HG02885 (cell line): ENCODE data around the gene MTIF3.

Experiments
- ATAC-seq: cut with Tn5 transposase; IDR thresholded peaks from one replicate; pipeline ENCODE4 v1.9.1; 2021; ENCODE audit warnings: mild to moderate bottlenecking; ENCODE audit not compliant: unreplicated experiment, poor library complexity

MTIF3 gene

DNA sequence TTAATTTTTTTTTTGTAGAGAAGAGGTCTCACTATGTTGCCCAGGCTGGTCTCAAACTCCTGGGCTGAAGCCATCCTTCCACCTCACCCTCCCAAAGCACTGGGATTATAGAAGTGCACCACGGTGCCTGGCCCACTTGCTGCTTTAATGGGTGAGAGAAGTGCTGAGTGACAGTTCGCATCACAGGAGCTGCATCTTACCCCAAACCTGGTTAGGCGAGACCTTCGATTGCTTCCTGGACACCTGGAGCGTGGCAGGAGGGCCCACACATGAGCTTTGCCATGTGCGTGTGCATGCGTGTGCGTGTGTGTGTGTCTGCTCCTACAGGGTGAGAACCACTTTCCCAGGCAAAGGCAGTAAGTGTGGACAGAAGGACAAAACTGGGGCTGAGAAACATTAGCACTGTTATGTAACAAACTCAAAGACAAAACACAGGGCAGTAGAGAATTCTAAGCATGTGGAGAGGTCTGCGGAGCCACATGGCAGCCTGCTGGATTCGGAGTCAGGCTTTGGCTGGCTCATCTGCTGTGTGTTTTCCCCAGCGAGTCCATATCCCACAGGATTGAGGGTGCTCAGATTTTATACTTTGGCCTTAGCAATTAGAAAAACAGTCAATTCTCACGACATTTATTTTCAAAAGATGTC, 11.7 kb upstream of the MTIF3 start:
- ATAC-seq = no peak

DNA sequence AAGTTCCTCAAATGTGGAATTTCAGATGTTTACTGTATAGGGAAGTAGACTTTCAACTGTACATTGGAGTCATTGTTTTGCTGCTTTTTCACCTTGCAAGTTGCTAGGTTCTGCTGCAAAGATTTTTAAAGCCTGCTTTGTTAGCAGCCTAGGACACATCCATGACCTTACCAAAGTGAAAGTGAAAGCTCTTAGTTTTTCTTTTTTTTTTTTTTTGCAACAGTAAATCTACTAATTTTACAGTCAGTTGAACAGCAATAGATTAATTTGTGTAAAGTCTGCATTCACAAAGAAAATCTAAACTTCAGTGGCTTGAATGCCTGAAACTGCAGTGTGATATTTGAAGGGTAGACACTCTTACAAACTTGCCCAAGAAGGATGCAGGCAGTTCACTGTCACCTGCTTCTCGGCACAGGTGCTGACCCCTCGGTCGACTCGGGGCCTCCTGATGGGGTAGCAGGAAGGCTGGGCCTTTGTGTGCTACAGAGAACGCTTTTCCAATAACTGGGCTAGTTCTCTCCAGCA, 5.0 kb upstream of the MTIF3 start:
- no peak for ATAC-seq

GRCh38 chr13:27450921-27451471, 632 bp upstream of the MTIF3 start:
- no peak for ATAC-seq

GRCh38 chr13:27449081-27449603, 1.2 kb downstream of the MTIF3 start:
- ATAC-seq = no peak

DNA sequence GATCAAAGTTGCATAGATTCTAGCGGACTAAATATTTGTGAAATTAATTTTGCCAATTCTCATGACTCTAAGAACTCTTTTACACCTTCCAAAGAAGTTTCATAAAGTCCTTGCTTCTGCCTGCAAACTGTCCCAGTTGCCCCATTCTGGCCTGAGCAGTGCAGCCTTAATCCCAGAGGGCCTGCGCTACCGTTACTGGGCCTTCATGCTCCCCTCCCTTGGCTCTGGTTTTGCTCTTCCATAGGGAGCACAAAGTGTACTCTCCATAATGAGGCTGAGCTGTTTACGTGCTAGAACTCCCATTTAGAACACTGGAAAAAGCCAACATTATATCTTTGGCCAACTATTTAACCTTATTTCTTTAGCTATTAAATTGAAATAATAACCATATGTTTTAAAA, 2.1 kb downstream of the MTIF3 start:
- ATAC-seq = no peak

- no peak for ATAC-seq
Measured at GRCh38 chr13:27446986-27447583, 3.3 kb downstream of the MTIF3 start.

DNA sequence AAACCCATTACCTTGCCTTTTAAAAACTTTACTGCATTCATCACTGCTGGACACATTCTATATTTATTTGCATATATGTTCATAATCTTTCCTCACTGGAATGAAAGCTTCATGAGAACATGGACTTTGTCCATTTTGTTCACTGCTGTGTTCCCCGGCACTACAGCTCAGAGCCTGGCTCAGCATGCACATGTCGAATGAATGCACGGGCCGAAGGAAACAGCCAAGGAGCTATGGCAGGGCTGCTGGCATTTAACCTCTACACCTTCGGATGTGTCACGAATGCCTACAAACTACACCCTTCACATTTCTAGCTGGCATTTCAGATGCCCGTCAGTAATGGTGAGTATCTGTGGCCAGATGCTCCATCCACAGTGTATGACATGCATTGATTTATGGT, 7.6 kb downstream of the MTIF3 start:
- ATAC-seq = no peak

DNA sequence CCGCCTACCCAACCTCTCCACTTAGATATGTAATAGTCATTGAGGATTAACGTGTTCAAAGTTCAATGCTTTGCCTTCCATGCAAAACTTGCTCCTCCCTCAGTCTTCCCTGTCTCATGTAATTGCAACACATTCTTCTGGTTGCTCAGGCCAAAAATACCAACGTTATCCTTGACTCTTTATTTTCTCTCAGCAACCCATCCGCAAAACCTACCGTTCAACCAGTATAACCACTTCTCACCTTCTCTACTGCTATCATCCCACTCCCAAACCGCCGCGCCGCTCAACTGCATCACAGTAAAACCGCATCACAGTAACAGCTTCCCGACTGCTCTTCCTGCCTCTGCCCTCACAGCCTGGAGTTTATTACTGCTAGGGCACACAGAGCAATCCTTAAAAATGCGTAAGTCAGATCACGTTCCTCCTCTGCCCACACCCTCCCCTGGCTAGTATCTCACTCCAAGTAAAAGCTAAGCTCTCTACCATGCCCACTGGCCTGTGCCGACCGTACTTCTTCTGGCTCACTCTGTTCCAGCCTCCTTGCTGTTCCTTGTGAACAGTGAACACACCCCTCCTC, 8.2 kb downstream of the MTIF3 start:
- no peak for ATAC-seq

DNA sequence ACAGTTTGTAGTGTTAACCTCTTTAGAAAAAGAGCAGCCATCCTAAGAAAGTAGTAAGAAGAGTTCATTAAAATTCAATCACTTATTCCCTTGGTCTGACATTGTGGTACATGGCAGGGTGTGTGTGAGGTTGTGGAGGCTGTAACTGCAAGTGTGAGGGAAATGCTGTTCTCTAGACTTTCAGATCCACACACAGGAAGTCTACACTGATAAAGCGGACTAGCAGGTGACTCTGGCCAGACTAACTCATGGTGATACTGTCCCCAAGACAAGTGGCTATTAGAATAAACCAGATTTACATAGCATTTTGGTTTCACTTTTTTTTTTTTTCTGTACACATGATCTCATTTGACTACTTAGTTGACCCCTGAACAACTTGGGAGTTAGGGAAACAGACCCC, 10.0 kb downstream of the MTIF3 start:
- ATAC-seq = no peak

- no peak for ATAC-seq
Measured at GRCh38 chr13:27437126-27437525, 13.2 kb downstream of the MTIF3 start.

- ATAC-seq = no peak
Measured at GRCh38 chr13:27432611-27433210, 17.7 kb downstream of the MTIF3 start.

GRCh38 chr13:27432180-27432579, 18.2 kb downstream of the MTIF3 start:
- no peak for ATAC-seq

- ATAC-seq = no peak
Measured at GRCh38 chr13:27428160-27428559, 22.2 kb downstream of the MTIF3 start.

DNA sequence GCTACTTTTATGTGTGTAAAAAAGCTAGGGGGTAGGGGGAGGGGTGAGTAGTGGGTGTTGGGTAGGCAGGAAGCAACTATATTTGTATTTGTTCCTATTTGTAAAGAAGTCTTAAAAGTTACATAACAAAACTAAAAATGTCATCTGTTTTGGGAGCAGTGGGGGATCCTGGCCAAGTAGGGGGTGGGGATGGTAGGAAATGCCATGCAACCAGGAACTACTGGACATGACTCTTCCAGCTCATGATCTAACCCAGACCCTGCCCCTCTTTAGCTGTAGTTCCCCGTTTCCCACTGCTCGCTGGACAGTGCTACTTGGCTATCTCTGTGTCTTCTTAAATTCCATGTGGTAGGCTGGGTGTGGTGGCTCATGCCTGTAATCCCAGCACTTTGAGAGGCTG, 22.7 kb downstream of the MTIF3 start:
- ATAC-seq = no peak

- peak; percentile 60 for ATAC-seq
Measured at GRCh38 chr13:27425918-27426630, 24.3 kb downstream of the MTIF3 start.

GRCh38 chr13:27425158-27425917, 25.0 kb downstream of the MTIF3 start:
- ATAC-seq = no peak

DNA sequence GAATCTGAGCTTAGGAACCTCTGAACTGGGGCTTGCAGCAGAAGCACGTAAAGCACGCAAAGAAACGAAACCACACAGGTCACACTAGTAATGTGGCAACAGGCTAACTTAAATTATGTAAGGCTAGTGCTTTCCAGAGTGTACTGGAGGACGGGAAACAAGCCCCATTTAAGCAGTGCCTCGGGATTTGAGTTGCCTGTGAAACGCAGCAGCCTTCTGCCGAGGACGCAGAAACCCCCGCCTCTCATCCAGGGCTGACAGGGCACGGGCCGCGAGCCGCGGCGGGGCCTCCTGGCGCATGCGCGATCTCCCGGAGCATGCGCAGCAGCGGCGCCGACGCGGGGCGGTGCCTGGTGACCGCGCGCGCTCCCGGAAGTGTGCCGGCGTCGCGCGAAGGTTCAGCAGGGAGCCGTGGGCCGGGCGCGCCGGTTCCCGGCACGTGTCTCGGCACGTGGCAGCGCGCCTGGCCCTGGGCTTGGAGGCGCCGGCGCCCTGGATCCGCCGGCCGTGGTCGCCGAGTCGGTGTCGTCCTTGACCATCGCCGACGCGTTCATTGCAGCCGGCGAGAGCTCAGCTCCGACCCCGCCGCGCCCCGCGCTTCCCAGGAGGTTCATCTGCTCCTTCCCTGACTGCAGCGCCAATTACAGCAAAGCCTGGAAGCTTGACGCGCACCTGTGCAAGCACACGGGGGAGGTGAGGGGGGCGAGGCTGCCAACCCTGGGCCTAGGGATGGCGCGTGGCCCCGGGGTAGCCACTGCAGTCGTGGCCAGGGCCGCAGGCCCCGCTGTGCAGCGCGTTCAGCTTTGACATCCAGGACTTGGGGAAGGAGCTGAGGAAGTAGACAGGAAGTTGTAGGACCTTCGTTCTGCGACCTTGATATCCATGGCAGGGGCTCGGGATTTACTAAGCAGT, 25.9 kb downstream of the MTIF3 start, which contains the start of gene GTF3A:
Gene GTF3A (plus strand): TSS at position 374 of the 912 bp plus-strand sequence.
- peak; percentile 78 for ATAC-seq

DNA sequence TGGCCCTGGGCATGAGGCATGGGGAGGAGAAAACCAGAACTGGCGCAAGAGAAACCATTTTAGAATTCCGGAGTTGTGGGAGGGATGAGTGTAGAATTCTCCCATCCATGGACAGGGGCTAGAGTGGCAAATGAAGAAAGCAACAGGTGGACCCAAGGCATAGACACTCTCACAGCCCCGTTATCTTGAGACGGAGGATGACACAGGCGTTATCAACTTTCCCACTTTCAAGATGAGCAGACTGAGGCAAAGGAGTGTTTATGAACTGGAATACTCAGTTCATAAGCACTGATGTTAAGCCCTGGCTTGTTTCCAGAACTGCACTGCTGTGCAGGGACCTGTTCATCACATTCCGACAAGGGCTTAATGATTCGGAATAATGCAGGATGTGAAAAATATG, 27.0 kb downstream of the MTIF3 start:
- no peak for ATAC-seq
